ENCODE measurements around the gene RPH3AL.

Gene RPH3AL

GRCh38 chr17:292016-292415, 60.6 kb downstream of the RPH3AL start:
- Histone ChIP-seq H3K4me3 (ENCODE audit: control insufficient read depth in 1 of 7, extremely low read depth in 1 of 7, insufficient read depth in 4 of 7, low read depth in 2 of 7, low read length in 6 of 7) (no peak overlapping the region), H3K9me3 (ENCODE audit: control extremely low read depth in 1 of 5, control insufficient read depth in 4 of 5, insufficient read depth in 2 of 5, low read depth in 1 of 5, low read length in 4 of 5) (no peaks in the 10 kb centered on the region), H3K4me1 (ENCODE audit: control extremely low read depth in 1 of 4, control insufficient read depth in 4 of 4, insufficient read depth in 4 of 4, low read length in 3 of 4) (peaks cover 0 to 21% (median 11%) of the 10 kb centered on the region in 4 experiments), H3K27me3 (replicated peaks in 2 of 5; ENCODE audit: control insufficient read depth in 4 of 5, insufficient read depth in 5 of 5, low read length in 4 of 5) (no peaks in the 10 kb centered on the region), H3K36me3 (ENCODE audit: control insufficient read depth in 4 of 4, insufficient read depth in 4 of 4, low read length in 3 of 4) (no peaks in the 10 kb centered on the region), H3K27ac (ENCODE audit: insufficient read depth in 1 of 2, low read depth in 1 of 2, low read length in 2 of 2, poor library complexity in 1 of 2, severe bottlenecking in 2 of 2) (no peak overlapping the region)
- WGBS (ENCODE audit: insufficient coverage), result 98% methylated on average over 6 of the region's 10 CpGs
- ChIA-PET CTCF (interaction anchor here (0.7 to 3.3 kb wide), 5 partner anchors 9 to 145 kb away, joined by 3 to 20 read pairs (median 5); no protein-coding TSS in a partner anchor), POLR2A (no interaction called here)
- no peak for DNase-seq

- peaks cover 0 to 21% (median 11%) of the 10 kb centered on the region in 4 experiments for H3K4me1 ChIP-seq (ENCODE audit: control extremely low read depth in 1 of 4, control insufficient read depth in 4 of 4, insufficient read depth in 4 of 4, low read length in 3 of 4)
- CTCF ChIA-PET, result interaction anchor here (1.6 to 3.3 kb wide), 4 partner anchors 9 to 126 kb away, joined by 5 to 20 read pairs (median 6); no protein-coding TSS in a partner anchor
- DNase-seq, result no peak
- POLR2A ChIA-PET, result no interaction called here
- no peaks in the 10 kb centered on the region for H3K27me3 ChIP-seq (replicated peaks in 2 of 5; ENCODE audit: control insufficient read depth in 4 of 5, insufficient read depth in 5 of 5, low read length in 4 of 5)
- H3K27ac ChIP-seq (ENCODE audit: insufficient read depth in 1 of 2, low read depth in 1 of 2, low read length in 2 of 2, poor library complexity in 1 of 2, severe bottlenecking in 2 of 2), result no peak overlapping the region
- no peaks in the 10 kb centered on the region for H3K9me3 ChIP-seq (ENCODE audit: control extremely low read depth in 1 of 5, control insufficient read depth in 4 of 5, insufficient read depth in 2 of 5, low read depth in 1 of 5, low read length in 4 of 5)
- WGBS (ENCODE audit: insufficient coverage), result 97% methylated on average over 5 of the region's 7 CpGs
- H3K36me3 ChIP-seq (ENCODE audit: control insufficient read depth in 4 of 4, insufficient read depth in 4 of 4, low read length in 3 of 4), result no peaks in the 10 kb centered on the region
- no peak overlapping the region for H3K4me3 ChIP-seq (ENCODE audit: control insufficient read depth in 1 of 7, extremely low read depth in 1 of 7, insufficient read depth in 4 of 7, low read depth in 2 of 7, low read length in 6 of 7)
Measured at GRCh38 chr17:291587-291986, 61.0 kb downstream of the RPH3AL start.

- ChIA-PET POLR2A (no interaction called here), CTCF (interaction anchor here (1.6 kb wide), 1 partner anchor 125 kb away, joined by 5 read pairs; no protein-coding TSS in a partner anchor)
- no peak for DNase-seq
- Histone ChIP-seq H3K4me1 (ENCODE audit: control extremely low read depth in 1 of 4, control insufficient read depth in 4 of 4, insufficient read depth in 4 of 4, low read length in 3 of 4) (peaks cover 0 to 21% (median 11%) of the 10 kb centered on the region in 4 experiments), H3K27me3 (replicated peaks in 2 of 5; ENCODE audit: control insufficient read depth in 4 of 5, insufficient read depth in 5 of 5, low read length in 4 of 5) (no peaks in the 10 kb centered on the region), H3K27ac (ENCODE audit: insufficient read depth in 1 of 2, low read depth in 1 of 2, low read length in 2 of 2, poor library complexity in 1 of 2, severe bottlenecking in 2 of 2) (no peak overlapping the region), H3K9me3 (ENCODE audit: control extremely low read depth in 1 of 5, control insufficient read depth in 4 of 5, insufficient read depth in 2 of 5, low read depth in 1 of 5, low read length in 4 of 5) (no peaks in the 10 kb centered on the region), H3K36me3 (ENCODE audit: control insufficient read depth in 4 of 4, insufficient read depth in 4 of 4, low read length in 3 of 4) (no peaks in the 10 kb centered on the region), H3K4me3 (ENCODE audit: control insufficient read depth in 1 of 7, extremely low read depth in 1 of 7, insufficient read depth in 4 of 7, low read depth in 2 of 7, low read length in 6 of 7) (no peak overlapping the region)
- WGBS (ENCODE audit: insufficient coverage), result 99% methylated on average over 15 of the region's 18 CpGs
Measured at GRCh38 chr17:290626-291025, 62.0 kb downstream of the RPH3AL start.

- Histone ChIP-seq H3K9me3 (ENCODE audit: control extremely low read depth in 1 of 5, control insufficient read depth in 4 of 5, insufficient read depth in 2 of 5, low read depth in 1 of 5, low read length in 4 of 5) (no peaks in the 10 kb centered on the region), H3K36me3 (ENCODE audit: control insufficient read depth in 4 of 4, insufficient read depth in 4 of 4, low read length in 3 of 4) (no peaks in the 10 kb centered on the region), H3K4me1 (ENCODE audit: control extremely low read depth in 1 of 4, control insufficient read depth in 4 of 4, insufficient read depth in 4 of 4, low read length in 3 of 4) (peaks cover 0 to 21% (median 11%) of the 10 kb centered on the region in 4 experiments), H3K4me3 (ENCODE audit: control insufficient read depth in 1 of 7, extremely low read depth in 1 of 7, insufficient read depth in 4 of 7, low read depth in 2 of 7, low read length in 6 of 7) (no peak overlapping the region), H3K27me3 (replicated peaks in 2 of 5; ENCODE audit: control insufficient read depth in 4 of 5, insufficient read depth in 5 of 5, low read length in 4 of 5) (no peaks in the 10 kb centered on the region), H3K27ac (ENCODE audit: insufficient read depth in 1 of 2, low read depth in 1 of 2, low read length in 2 of 2, poor library complexity in 1 of 2, severe bottlenecking in 2 of 2) (no peak overlapping the region)
- no peak for DNase-seq
- WGBS (ENCODE audit: insufficient coverage), result over 99% methylated on average over 20 of the region's 21 CpGs
- ChIA-PET CTCF (no interaction called here), POLR2A (no interaction called here)
Measured at GRCh38 chr17:290121-290521, 62.5 kb downstream of the RPH3AL start.

- 97% methylated on average over 15 of the region's 18 CpGs for WGBS (ENCODE audit: insufficient coverage)
- Histone ChIP-seq H3K9me3 (ENCODE audit: control extremely low read depth in 1 of 5, control insufficient read depth in 4 of 5, insufficient read depth in 2 of 5, low read depth in 1 of 5, low read length in 4 of 5) (no peaks in the 10 kb centered on the region), H3K27me3 (replicated peaks in 2 of 5; ENCODE audit: control insufficient read depth in 4 of 5, insufficient read depth in 5 of 5, low read length in 4 of 5) (no peaks in the 10 kb centered on the region), H3K27ac (ENCODE audit: insufficient read depth in 1 of 2, low read depth in 1 of 2, low read length in 2 of 2, poor library complexity in 1 of 2, severe bottlenecking in 2 of 2) (no peak overlapping the region), H3K4me1 (ENCODE audit: control extremely low read depth in 1 of 4, control insufficient read depth in 4 of 4, insufficient read depth in 4 of 4, low read length in 3 of 4) (peaks cover 0 to 21% (median 11%) of the 10 kb centered on the region in 4 experiments), H3K36me3 (ENCODE audit: control insufficient read depth in 4 of 4, insufficient read depth in 4 of 4, low read length in 3 of 4) (no peaks in the 10 kb centered on the region), H3K4me3 (ENCODE audit: control insufficient read depth in 1 of 7, extremely low read depth in 1 of 7, insufficient read depth in 4 of 7, low read depth in 2 of 7, low read length in 6 of 7) (no peak overlapping the region)
- DNase-seq, result no peak
- ChIA-PET CTCF (no interaction called here), POLR2A (no interaction called here)
Measured at GRCh38 chr17:289409-289808, 63.2 kb downstream of the RPH3AL start.

GRCh38 chr17:288802-289356, 63.7 kb downstream of the RPH3AL start:
- no peaks in the 10 kb centered on the region for H3K36me3 ChIP-seq (ENCODE audit: control insufficient read depth in 4 of 4, insufficient read depth in 4 of 4, low read length in 3 of 4)
- no peaks in the 10 kb centered on the region for H3K9me3 ChIP-seq (ENCODE audit: control extremely low read depth in 1 of 5, control insufficient read depth in 4 of 5, insufficient read depth in 2 of 5, low read depth in 1 of 5, low read length in 4 of 5)
- DNase-seq, result peak in 2 of 3 donors; percentile 46 to 51
- H3K4me1 ChIP-seq (ENCODE audit: control extremely low read depth in 1 of 4, control insufficient read depth in 4 of 4, insufficient read depth in 4 of 4, low read length in 3 of 4), result peaks cover 0 to 21% (median 11%) of the 10 kb centered on the region in 4 experiments
- CTCF ChIA-PET, result no interaction called here
- 43% methylated on average over 3 of the region's 17 CpGs for WGBS (ENCODE audit: insufficient coverage)
- POLR2A ChIA-PET, result no interaction called here
- H3K27me3 ChIP-seq (replicated peaks in 2 of 5; ENCODE audit: control insufficient read depth in 4 of 5, insufficient read depth in 5 of 5, low read length in 4 of 5), result no peaks in the 10 kb centered on the region
- no peak overlapping the region for H3K4me3 ChIP-seq (ENCODE audit: control insufficient read depth in 1 of 7, extremely low read depth in 1 of 7, insufficient read depth in 4 of 7, low read depth in 2 of 7, low read length in 6 of 7)
- no peak overlapping the region for H3K27ac ChIP-seq (ENCODE audit: insufficient read depth in 1 of 2, low read depth in 1 of 2, low read length in 2 of 2, poor library complexity in 1 of 2, severe bottlenecking in 2 of 2)

- CTCF ChIA-PET, result no interaction called here
- Histone ChIP-seq H3K4me3 (ENCODE audit: control insufficient read depth in 1 of 7, extremely low read depth in 1 of 7, insufficient read depth in 4 of 7, low read depth in 2 of 7, low read length in 6 of 7) (no peak overlapping the region), H3K36me3 (ENCODE audit: control insufficient read depth in 4 of 4, insufficient read depth in 4 of 4, low read length in 3 of 4) (no peaks in the 10 kb centered on the region), H3K9me3 (ENCODE audit: control extremely low read depth in 1 of 5, control insufficient read depth in 4 of 5, insufficient read depth in 2 of 5, low read depth in 1 of 5, low read length in 4 of 5) (no peaks in the 10 kb centered on the region), H3K4me1 (ENCODE audit: control extremely low read depth in 1 of 4, control insufficient read depth in 4 of 4, insufficient read depth in 4 of 4, low read length in 3 of 4) (peaks cover 0 to 11% (median 0%) of the 10 kb centered on the region in 4 experiments), H3K27ac (ENCODE audit: insufficient read depth in 1 of 2, low read depth in 1 of 2, low read length in 2 of 2, poor library complexity in 1 of 2, severe bottlenecking in 2 of 2) (no peak overlapping the region), H3K27me3 (replicated peaks in 2 of 5; ENCODE audit: control insufficient read depth in 4 of 5, insufficient read depth in 5 of 5, low read length in 4 of 5) (no peaks in the 10 kb centered on the region)
- POLR2A ChIA-PET, result no interaction called here
- WGBS (ENCODE audit: insufficient coverage), result 96% methylated on average over 10 of the region's 16 CpGs
- no peak for DNase-seq
Measured at GRCh38 chr17:286571-286970, 66.0 kb downstream of the RPH3AL start.

All from common myeloid progenitor, CD34-positive (primary cell).